OCI-LY1 (cell line): ENCODE measurements around the gene KLHL25.

ENCODE experiments used
- H2AFZ ChIP-seq: fragments of 200-600 bp; sonication (generic), shearing (Covaris generic); 2 replicates; pipeline ENCODE4 v1.6.0; 2014; ENCODE audit warnings: antibody characterized with exemption, mild to moderate bottlenecking, low read length
- H3F3A ChIP-seq: fragments of 200-600 bp; sonication (generic), shearing (Covaris generic); 2 replicates; pipeline ENCODE4 v1.6.0; 2014; ENCODE audit warnings: mild to moderate bottlenecking, antibody characterized with exemption, low read length, moderate library complexity; ENCODE audit not compliant: insufficient read depth
- H3K27ac ChIP-seq: fragments of 200-600 bp; sonication (generic); 2 replicates; pipeline ENCODE4 v1.5.1; 2014; ENCODE audit warnings: low read length, mixed run types, mild to moderate bottlenecking, low read depth; ENCODE audit not compliant: poor library complexity, severe bottlenecking
- H3K27me3 ChIP-seq: fragments of 200-600 bp; sonication (generic); 2 replicates; pipeline ENCODE4 v1.6.0; 2014; ENCODE audit warnings: antibody characterized with exemption, mild to moderate bottlenecking, low read length, moderate library complexity; ENCODE audit not compliant: insufficient read depth
- H3K36me3 ChIP-seq: fragments of 200-600 bp; sonication (generic); 2 replicates; pipeline ENCODE4 v1.6.1; 2014; ENCODE audit warnings: mild to moderate bottlenecking, antibody characterized with exemption, low read length, moderate library complexity, mixed read lengths; ENCODE audit not compliant: insufficient read depth
- H3K4me1 ChIP-seq: fragments of 200-600 bp; sonication (generic); 2 replicates; pipeline ENCODE4 v1.5.1; 2014; ENCODE audit warnings: mild to moderate bottlenecking, low read length, moderate library complexity; ENCODE audit not compliant: insufficient read depth, severe bottlenecking
- H3K4me2 ChIP-seq: fragments of 200-600 bp; sonication (generic), shearing (Covaris generic); 2 replicates; pipeline ENCODE4 v1.6.1; 2014; ENCODE audit warnings: low read length
- H3K4me3 ChIP-seq: fragments of 200-600 bp; sonication (generic); 2 replicates; pipeline ENCODE4 v1.5.1; 2014; ENCODE audit warnings: low read length, low read depth, mild to moderate bottlenecking, mixed read lengths; ENCODE audit not compliant: poor library complexity, severe bottlenecking
- H3K79me2 ChIP-seq: fragments of 200-600 bp; shearing (Covaris generic); 2 replicates; pipeline ENCODE4 v1.6.1; 2016; ENCODE audit warnings: mixed run types, low read length, mixed read lengths; ENCODE audit not compliant: insufficient read depth
- H3K9ac ChIP-seq: fragments of 200-600 bp; sonication (generic), shearing (Covaris generic); 2 replicates; pipeline ENCODE4 v1.6.1; 2014; ENCODE audit warnings: mild to moderate bottlenecking, low read length, mixed read lengths
- H3K9me2 ChIP-seq: fragments of 200-600 bp; sonication (generic), shearing (Covaris generic); 2 replicates; pipeline ENCODE4 v1.6.1; 2014; ENCODE audit warnings: low read depth, mild to moderate bottlenecking, low read length, mixed read lengths
- H3K9me3 ChIP-seq: fragments of 200-600 bp; shearing (Covaris generic); 2 replicates; pipeline ENCODE4 v1.6.1; 2014; ENCODE audit warnings: low read length, mixed read lengths
- H4K20me1 ChIP-seq: fragments of 200-600 bp; sonication (generic), shearing (Covaris generic); 2 replicates; pipeline ENCODE4 v1.6.0; 2016; ENCODE audit warnings: mild to moderate bottlenecking, low read length; ENCODE audit not compliant: insufficient read depth
- CTCF ChIP-seq: fragments of 200-600 bp; sonication (generic), shearing (Covaris generic); IDR thresholded peaks from 2 replicates; pipeline ENCODE4 v1.5.1; 2017; ENCODE audit warnings: mild to moderate bottlenecking, antibody characterized with exemption, low read length, moderate library complexity, mixed read lengths
- EZH2 ChIP-seq: fragments of 200-600 bp; sonication (generic), shearing (Covaris generic); IDR thresholded peaks from 2 replicates; pipeline ENCODE4 v1.8.0; 2017; ENCODE audit warnings: borderline replicate concordance, mixed run types, mild to moderate bottlenecking, antibody characterized with exemption, low read length, moderate library complexity, mixed read lengths

The KLHL25 gene

DNA sequence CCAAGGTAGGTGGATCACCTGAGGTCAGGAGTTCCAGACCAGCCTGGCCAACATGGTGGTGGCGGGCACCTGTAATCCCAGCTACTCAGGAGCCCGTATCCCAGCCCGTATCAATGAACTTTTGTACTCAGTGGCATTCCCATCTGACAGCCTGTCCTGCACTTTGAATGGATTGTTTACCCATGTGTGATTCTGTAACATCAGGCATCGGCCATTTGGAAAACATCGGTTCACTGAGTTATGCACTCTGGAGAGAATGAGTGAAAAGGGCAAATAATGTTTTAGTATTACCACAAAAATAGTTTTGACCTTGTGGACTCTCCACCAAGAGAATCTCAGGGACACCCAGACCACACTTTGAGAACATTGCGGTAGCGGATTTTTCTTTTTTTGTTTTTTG lies 13.6 kb downstream of the KLHL25 start:
- Histone ChIP-seq H3K9me2 (no peaks in the 10 kb centered on the region), H3K4me1 (no peaks in the 10 kb centered on the region), H3K27ac (no peak overlapping the region), H3F3A (no peaks in the 10 kb centered on the region), H2AFZ (no peak overlapping the region), H3K9me3 (no peaks in the 10 kb centered on the region), H3K9ac (no peak overlapping the region), H3K27me3 (no peaks in the 10 kb centered on the region), H3K36me3 (no peaks in the 10 kb centered on the region), H3K4me2 (no peak overlapping the region), H4K20me1 (no peaks in the 10 kb centered on the region), H3K79me2 (no peaks in the 10 kb centered on the region), H3K4me3 (no peak overlapping the region)
- no peak for TF ChIP-seq CTCF
- no peak for TF ChIP-seq EZH2

DNA sequence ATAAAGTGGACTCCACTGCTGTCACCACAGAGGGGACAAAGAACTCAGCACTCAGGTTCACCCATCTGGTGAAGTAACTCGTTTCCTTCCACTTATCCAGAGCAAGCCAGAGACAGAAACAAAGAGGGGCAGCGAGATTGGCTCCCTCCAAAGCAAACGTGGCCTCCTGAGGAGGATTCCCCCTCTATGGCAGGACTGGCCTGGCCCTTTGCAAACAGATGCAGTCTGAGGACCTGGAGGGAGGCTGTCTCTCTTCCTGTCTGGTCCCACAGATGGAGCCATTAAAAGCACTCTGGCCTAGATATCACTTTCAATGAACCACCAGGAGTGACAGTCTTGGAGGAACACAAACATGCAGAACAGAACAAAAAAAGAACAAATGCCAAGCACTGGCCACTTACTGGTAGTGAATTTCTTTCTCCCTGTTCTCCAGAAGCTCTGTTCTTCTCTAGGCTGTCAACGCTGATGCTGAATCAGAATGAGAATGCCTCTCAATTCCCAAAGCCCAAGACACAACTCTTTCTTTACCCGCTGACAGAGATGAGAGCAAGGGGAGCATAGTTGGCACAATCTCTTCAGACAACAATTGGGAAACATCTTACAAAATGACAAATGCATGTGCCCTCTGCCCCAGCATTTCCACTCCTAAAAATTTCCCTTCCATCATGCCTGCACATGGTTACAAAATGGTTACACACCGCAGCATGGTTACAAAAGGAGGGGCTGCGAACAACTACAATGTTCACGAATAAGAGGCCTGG lies 14.3 kb downstream of the KLHL25 start:
- no peak overlapping the region for H2AFZ ChIP-seq
- no peak for TF ChIP-seq CTCF
- no peaks in the 10 kb centered on the region for H4K20me1 ChIP-seq
- no peak overlapping the region for H3K27ac ChIP-seq
- no peaks in the 10 kb centered on the region for H3K4me1 ChIP-seq
- H3K9me2 ChIP-seq = no peaks in the 10 kb centered on the region
- H3K79me2 ChIP-seq = no peaks in the 10 kb centered on the region
- no peak overlapping the region for H3K4me3 ChIP-seq
- no peaks in the 10 kb centered on the region for H3F3A ChIP-seq
- H3K9ac ChIP-seq = no peak overlapping the region
- H3K4me2 ChIP-seq = no peak overlapping the region
- H3K36me3 ChIP-seq = no peaks in the 10 kb centered on the region
- no peaks in the 10 kb centered on the region for H3K27me3 ChIP-seq
- H3K9me3 ChIP-seq = no peaks in the 10 kb centered on the region

DNA sequence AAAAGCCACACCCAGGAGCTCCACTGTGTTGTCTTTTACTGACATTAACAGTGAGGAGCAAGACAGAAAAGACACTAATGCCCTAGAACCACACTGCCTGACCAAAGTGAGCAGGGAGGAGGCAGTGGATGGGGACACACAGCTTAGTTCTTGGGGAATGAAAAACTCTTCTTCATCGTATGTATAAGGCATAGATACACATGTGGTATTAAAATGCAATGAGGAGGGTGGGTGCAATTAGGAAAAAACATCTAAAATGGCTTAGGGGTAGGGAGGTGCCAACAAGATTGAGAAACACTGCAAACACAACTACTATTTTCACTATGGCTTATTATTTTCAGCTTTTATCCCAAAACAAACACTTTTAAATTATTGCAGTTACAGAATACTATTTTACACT lies 15.5 kb downstream of the KLHL25 start:
- Histone ChIP-seq H3K4me3 (no peak overlapping the region), H3K27me3 (no peaks in the 10 kb centered on the region), H3K9me2 (no peaks in the 10 kb centered on the region), H4K20me1 (no peaks in the 10 kb centered on the region), H3K9ac (no peak overlapping the region), H2AFZ (no peak overlapping the region), H3K9me3 (no peaks in the 10 kb centered on the region), H3K79me2 (no peaks in the 10 kb centered on the region), H3F3A (no peaks in the 10 kb centered on the region), H3K36me3 (no peaks in the 10 kb centered on the region), H3K4me1 (no peaks in the 10 kb centered on the region), H3K27ac (no peak overlapping the region), H3K4me2 (no peak overlapping the region)
- TF ChIP-seq EZH2 (no peak), CTCF (no peak)
